Measurements from ENCODE around the gene GREB1L.

The GREB1L gene

DNA sequence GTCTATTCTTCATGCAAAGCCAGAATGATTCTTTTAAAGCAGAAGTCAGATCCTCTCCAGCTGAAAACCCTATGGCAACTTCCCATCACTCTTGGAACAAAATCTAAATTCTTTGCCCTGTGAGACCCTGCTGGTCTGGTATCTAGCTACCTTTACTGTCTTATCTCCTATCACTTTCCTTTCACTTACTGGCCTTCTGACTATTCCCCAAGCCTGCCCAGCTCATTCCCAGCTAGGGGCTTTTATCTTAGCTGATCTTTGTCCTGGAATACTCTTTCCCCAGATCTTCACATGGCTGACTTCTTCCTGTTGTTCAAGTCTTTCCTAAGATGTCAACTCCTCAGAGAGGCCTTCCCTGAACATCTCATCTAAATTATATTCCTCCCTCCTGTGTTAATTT is 63.6 kb downstream of the GREB1L start:
- Histone ChIP-seq H4K91ac (ENCODE audit: low read depth, low read length) (no peak overlapping the region), H3K79me2 (ENCODE audit: control insufficient read depth, insufficient read depth, low read length, poor library complexity) (peaks cover 3% of the 10 kb centered on the region), H3K27me3 (ENCODE audit: insufficient read depth, low read length) (no peaks in the 10 kb centered on the region), H3K27ac (ENCODE audit: low read depth, low read length) (peak overlapping the region; percentile 77), H2BK120ac (ENCODE audit: insufficient read depth, low read length, poor library complexity) (no peak overlapping the region), H3K4ac (ENCODE audit: low read depth, low read length) (no peak overlapping the region), H2BK5ac (ENCODE audit: low read depth, low read length, poor library complexity) (no peak overlapping the region), H3K18ac (ENCODE audit: low read length) (no peak overlapping the region), H4K8ac (ENCODE audit: low read depth, low read length) (no peak overlapping the region), H2AFZ (ENCODE audit: insufficient read depth, low read length, poor library complexity) (no peak overlapping the region), H3K79me1 (ENCODE audit: low read length) (peaks cover 16% of the 10 kb centered on the region), H3K14ac (ENCODE audit: low read length) (no peak overlapping the region), H3K4me2 (ENCODE audit: low read length) (no peak overlapping the region), H3K4me1 (ENCODE audit: control insufficient read depth in 1 of 2, insufficient read depth in 2 of 2, low read length in 2 of 2) (peaks cover 8 to 12% of the 10 kb centered on the region in 2 experiments), H3K9me3 (ENCODE audit: insufficient read depth, low read depth, low read length) (no peaks in the 10 kb centered on the region), H3K36me3 (ENCODE audit: control insufficient read depth in 1 of 2, insufficient read depth in 2 of 2, low read length in 2 of 2) (no peaks in the 10 kb centered on the region), H2BK12ac (ENCODE audit: low read length) (no peak overlapping the region), H3K23ac (ENCODE audit: low read length) (no peak overlapping the region), H3K4me3 (ENCODE audit: low read depth, low read length) (no peak overlapping the region), H3K9ac (ENCODE audit: low read length) (no peak overlapping the region), H2AK5ac (ENCODE audit: low read length) (no peak overlapping the region), H4K12ac (ENCODE audit: low read depth, low read length) (no peak overlapping the region)
- DNase-seq: peak; percentile 61 to 79

DNA sequence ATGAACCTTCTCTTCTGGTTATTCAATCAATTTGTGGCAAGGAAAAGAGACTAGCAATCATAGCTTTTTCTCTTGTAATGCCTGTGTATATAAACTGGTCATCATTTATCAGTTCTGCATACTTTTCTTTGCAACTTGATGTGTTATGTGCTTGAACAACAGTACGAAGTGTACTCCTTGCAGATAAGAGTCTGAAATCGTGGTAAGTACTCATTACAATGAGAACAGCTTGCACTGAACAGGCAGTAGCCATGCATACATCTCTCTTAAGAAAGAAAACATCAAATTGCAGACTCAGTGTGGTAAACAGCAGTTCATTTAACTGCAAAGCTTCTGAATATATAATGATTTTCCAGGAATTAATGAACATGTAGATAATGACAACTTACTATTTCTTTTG is 64.3 kb downstream of the GREB1L start:
- Histone ChIP-seq H3K79me1 (ENCODE audit: low read length) (peaks cover 15% of the 10 kb centered on the region), H3K9me3 (ENCODE audit: insufficient read depth, low read depth, low read length) (no peaks in the 10 kb centered on the region), H2BK5ac (ENCODE audit: low read depth, low read length, poor library complexity) (no peak overlapping the region), H3K27me3 (ENCODE audit: insufficient read depth, low read length) (no peaks in the 10 kb centered on the region), H2BK120ac (ENCODE audit: insufficient read depth, low read length, poor library complexity) (no peak overlapping the region), H3K18ac (ENCODE audit: low read length) (no peak overlapping the region), H3K4me3 (ENCODE audit: low read depth, low read length) (no peak overlapping the region), H3K4ac (ENCODE audit: low read depth, low read length) (no peak overlapping the region), H2AFZ (ENCODE audit: insufficient read depth, low read length, poor library complexity) (no peak overlapping the region), H3K36me3 (ENCODE audit: control insufficient read depth in 1 of 2, insufficient read depth in 2 of 2, low read length in 2 of 2) (no peaks in the 10 kb centered on the region), H3K23ac (ENCODE audit: low read length) (no peak overlapping the region), H3K4me2 (ENCODE audit: low read length) (no peak overlapping the region), H3K27ac (ENCODE audit: low read depth, low read length) (peak overlapping the region; percentile 32), H3K4me1 (ENCODE audit: control insufficient read depth in 1 of 2, insufficient read depth in 2 of 2, low read length in 2 of 2) (peaks cover 8 to 12% of the 10 kb centered on the region in 2 experiments), H3K14ac (ENCODE audit: low read length) (no peak overlapping the region), H3K79me2 (ENCODE audit: control insufficient read depth, insufficient read depth, low read length, poor library complexity) (peaks cover 3% of the 10 kb centered on the region), H3K9ac (ENCODE audit: low read length) (no peak overlapping the region), H2BK12ac (ENCODE audit: low read length) (no peak overlapping the region), H4K12ac (ENCODE audit: low read depth, low read length) (no peak overlapping the region), H2AK5ac (ENCODE audit: low read length) (no peak overlapping the region), H4K91ac (ENCODE audit: low read depth, low read length) (no peak overlapping the region), H4K8ac (ENCODE audit: low read depth, low read length) (no peak overlapping the region)
- no CpG with 5 or more reads among the region's 2 CpGs for WGBS (ENCODE audit: extremely low coverage, insufficient coverage, insufficient read length)
- DNase-seq: no peak

DNA sequence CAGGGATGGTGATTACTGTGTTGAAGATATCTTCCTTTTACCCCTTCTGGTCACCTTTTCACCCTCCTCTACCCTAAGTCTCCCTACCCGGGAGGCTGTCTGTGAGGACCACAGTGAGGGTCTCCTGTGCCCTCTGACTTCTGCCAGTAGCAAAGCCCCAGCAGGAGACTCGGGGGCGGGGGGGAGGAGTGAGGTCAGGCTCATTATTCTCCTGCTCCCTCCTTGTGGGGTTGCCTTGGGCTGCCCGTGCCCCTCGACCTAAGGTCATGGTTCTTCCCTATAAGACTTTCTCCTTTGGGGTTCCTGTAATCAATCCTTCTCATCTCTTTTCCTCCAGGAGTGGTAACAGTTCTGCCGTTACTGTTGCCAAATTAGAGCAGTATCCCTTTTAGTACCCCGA is 65.5 kb downstream of the GREB1L start:
- H2BK120ac ChIP-seq (ENCODE audit: insufficient read depth, low read length, poor library complexity): no peak overlapping the region
- H3K4me1 ChIP-seq (ENCODE audit: control insufficient read depth in 1 of 2, insufficient read depth in 2 of 2, low read length in 2 of 2): peaks cover 4 to 10% of the 10 kb centered on the region in 2 experiments
- H4K91ac ChIP-seq (ENCODE audit: low read depth, low read length): peak overlapping the region; percentile 20
- no peak overlapping the region for H3K4me3 ChIP-seq (ENCODE audit: low read depth, low read length)
- no CpG with 5 or more reads among the region's 7 CpGs for WGBS (ENCODE audit: extremely low coverage, insufficient coverage, insufficient read length)
- no peak overlapping the region for H3K9ac ChIP-seq (ENCODE audit: low read length)
- H2AFZ ChIP-seq (ENCODE audit: insufficient read depth, low read length, poor library complexity): no peak overlapping the region
- H3K79me2 ChIP-seq (ENCODE audit: control insufficient read depth, insufficient read depth, low read length, poor library complexity): peaks cover 3% of the 10 kb centered on the region
- peak overlapping the region; percentile 39 for H2AK5ac ChIP-seq (ENCODE audit: low read length)
- H3K79me1 ChIP-seq (ENCODE audit: low read length): peaks cover 11% of the 10 kb centered on the region
- H3K18ac ChIP-seq (ENCODE audit: low read length): peak overlapping the region; percentile 69
- H2BK5ac ChIP-seq (ENCODE audit: low read depth, low read length, poor library complexity): no peak overlapping the region
- no peak overlapping the region for H4K8ac ChIP-seq (ENCODE audit: low read depth, low read length)
- no peak overlapping the region for H3K23ac ChIP-seq (ENCODE audit: low read length)
- no peak for DNase-seq
- H3K36me3 ChIP-seq (ENCODE audit: control insufficient read depth in 1 of 2, insufficient read depth in 2 of 2, low read length in 2 of 2): no peaks in the 10 kb centered on the region
- H3K4ac ChIP-seq (ENCODE audit: low read depth, low read length): peak overlapping the region; percentile 26
- no peaks in the 10 kb centered on the region for H3K9me3 ChIP-seq (ENCODE audit: insufficient read depth, low read depth, low read length)
- H4K12ac ChIP-seq (ENCODE audit: low read depth, low read length): no peak overlapping the region
- no peak overlapping the region for H3K27ac ChIP-seq (ENCODE audit: low read depth, low read length)
- H3K27me3 ChIP-seq (ENCODE audit: insufficient read depth, low read length): no peaks in the 10 kb centered on the region
- H3K14ac ChIP-seq (ENCODE audit: low read length): peak overlapping the region; percentile 21
- H2BK12ac ChIP-seq (ENCODE audit: low read length): peak overlapping the region; percentile 6
- no peak overlapping the region for H3K4me2 ChIP-seq (ENCODE audit: low read length)

DNA sequence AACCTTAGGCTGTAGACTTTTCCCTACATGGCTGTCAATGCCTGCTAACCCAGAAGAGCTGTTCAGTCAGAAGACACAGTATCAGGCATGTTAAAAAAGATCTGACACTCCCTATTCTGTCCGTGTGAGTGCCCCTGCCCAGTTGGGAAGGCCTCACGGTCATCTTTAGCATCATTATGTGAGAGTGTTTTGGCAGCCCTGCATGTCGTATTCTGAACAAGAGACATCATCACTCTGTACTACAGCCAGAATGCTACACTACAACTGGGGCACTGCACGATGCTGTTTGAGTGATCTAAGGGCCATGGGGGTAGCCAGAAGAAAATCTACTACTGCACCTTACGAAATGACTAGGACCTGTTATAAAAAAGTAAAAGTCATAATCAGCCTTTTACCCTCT is 67.2 kb downstream of the GREB1L start:
- Histone ChIP-seq H3K4ac (ENCODE audit: low read depth, low read length) (peak overlapping the region; percentile 37), H4K12ac (ENCODE audit: low read depth, low read length) (no peak overlapping the region), H3K4me1 (ENCODE audit: control insufficient read depth in 1 of 2, insufficient read depth in 2 of 2, low read length in 2 of 2) (peaks cover 3 to 9% of the 10 kb centered on the region in 2 experiments), H3K9me3 (ENCODE audit: insufficient read depth, low read depth, low read length) (no peaks in the 10 kb centered on the region), H3K9ac (ENCODE audit: low read length) (no peak overlapping the region), H3K79me1 (ENCODE audit: low read length) (peaks cover 8% of the 10 kb centered on the region), H2BK12ac (ENCODE audit: low read length) (no peak overlapping the region), H2BK120ac (ENCODE audit: insufficient read depth, low read length, poor library complexity) (no peak overlapping the region), H2BK5ac (ENCODE audit: low read depth, low read length, poor library complexity) (no peak overlapping the region), H3K36me3 (ENCODE audit: control insufficient read depth in 1 of 2, insufficient read depth in 2 of 2, low read length in 2 of 2) (no peaks in the 10 kb centered on the region), H2AFZ (ENCODE audit: insufficient read depth, low read length, poor library complexity) (no peak overlapping the region), H3K4me2 (ENCODE audit: low read length) (no peak overlapping the region), H3K14ac (ENCODE audit: low read length) (no peak overlapping the region), H3K27me3 (ENCODE audit: insufficient read depth, low read length) (no peaks in the 10 kb centered on the region), H3K4me3 (ENCODE audit: low read depth, low read length) (no peak overlapping the region), H3K79me2 (ENCODE audit: control insufficient read depth, insufficient read depth, low read length, poor library complexity) (peaks cover 3% of the 10 kb centered on the region), H4K8ac (ENCODE audit: low read depth, low read length) (no peak overlapping the region), H3K18ac (ENCODE audit: low read length) (no peak overlapping the region), H2AK5ac (ENCODE audit: low read length) (no peak overlapping the region), H3K27ac (ENCODE audit: low read depth, low read length) (no peak overlapping the region), H4K91ac (ENCODE audit: low read depth, low read length) (peak overlapping the region; percentile 22), H3K23ac (ENCODE audit: low read length) (no peak overlapping the region)
- WGBS (ENCODE audit: extremely low coverage, insufficient coverage, insufficient read length): no CpG with 5 or more reads among the region's 5 CpGs
- DNase-seq: no peak

All from trophoblast cell (in vitro differentiated cells and primary cell).